DND-41 (cell line): ENCODE data around the gene SEMA3E.

Source experiments
- ATAC-seq: fragments of 200-7000 bp; cut with Tn5 transposase; 3 replicates; pipeline ENCODE4 v1.9.1; 2021; ENCODE audit warnings: low read depth; ENCODE audit not compliant: insufficient read depth
- DNase-seq: peaks from one replicate; pipeline ENCODE4 v3.0.0-alpha.2; 2020
- H2AFZ ChIP-seq: 2 replicates; pipeline ENCODE4 v1.6.0; 2012; ENCODE audit warnings: low read depth, low read length
- H3K27ac ChIP-seq: 2 replicates; pipeline ENCODE4 v1.5.1; 2012; ENCODE audit warnings: low read length, inconsistent platforms
- H3K27me3 ChIP-seq: fragments of 200-600 bp; sonication (generic); 2 replicates; pipeline ENCODE4 v1.6.0; 2012; ENCODE audit warnings: low read length, mild to moderate bottlenecking, inconsistent platforms; ENCODE audit not compliant: insufficient read depth, poor library complexity
- H3K36me3 ChIP-seq: 2 replicates; pipeline ENCODE4 v1.5.1; 2012; ENCODE audit warnings: low read length, inconsistent platforms; ENCODE audit not compliant: insufficient read depth
- H3K4me1 ChIP-seq: 2 replicates; pipeline ENCODE4 v1.5.1; 2012; ENCODE audit warnings: mild to moderate bottlenecking, low read length; ENCODE audit not compliant: insufficient read depth
- H3K4me2 ChIP-seq: 2 replicates; pipeline ENCODE4 v1.6.0; 2012; ENCODE audit warnings: mild to moderate bottlenecking, moderate library complexity, low read length, inconsistent platforms; ENCODE audit not compliant: insufficient read depth
- H3K4me3 ChIP-seq, 2 experiments: fragments of 200-600 bp in 1 of 2; shearing (Covaris generic) in 1 of 2; 2 replicates each; pipeline ENCODE4 v1.5.1; 2012 to 2016; ENCODE audit warnings: inconsistent platforms in 2 of 2, low read length in 2 of 2, mild to moderate bottlenecking in 2 of 2, low read depth in 1 of 2, moderate library complexity in 1 of 2
- H3K79me2 ChIP-seq: 2 replicates; pipeline ENCODE4 v1.6.0; 2012; ENCODE audit warnings: low read length, inconsistent platforms; ENCODE audit not compliant: insufficient read depth
- H3K9ac ChIP-seq: 2 replicates; pipeline ENCODE4 v1.6.0; 2012; ENCODE audit warnings: low read depth, mild to moderate bottlenecking, inconsistent platforms, low read length, moderate library complexity
- H3K9me3 ChIP-seq: 2 replicates; pipeline ENCODE4 v1.5.1; 2012; ENCODE audit warnings: low read length, moderate library complexity, mild to moderate bottlenecking, inconsistent platforms; ENCODE audit not compliant: insufficient read depth, severe bottlenecking
- H4K20me1 ChIP-seq: 2 replicates; pipeline ENCODE4 v1.6.0; 2012; ENCODE audit warnings: low read length; ENCODE audit not compliant: insufficient read depth
- EZH2 ChIP-seq: IDR thresholded peaks from 3 replicates; pipeline ENCODE4 v1.6.1; 2012; ENCODE audit warnings: borderline replicate concordance, low read depth, mild to moderate bottlenecking, moderate library complexity, low read length, inconsistent platforms; ENCODE audit not compliant: severe bottlenecking
- TF ChIP-seq, protein P1 (sequence below): IDR thresholded peaks from 2 replicates; pipeline ENCODE4 v1.5.1; 2012; ENCODE audit warnings: borderline replicate concordance, low read length, moderate library complexity, mild to moderate bottlenecking; ENCODE audit not compliant: poor library complexity, severe bottlenecking; ENCODE audit errors: extremely low read depth

The SEMA3E gene

DNA sequence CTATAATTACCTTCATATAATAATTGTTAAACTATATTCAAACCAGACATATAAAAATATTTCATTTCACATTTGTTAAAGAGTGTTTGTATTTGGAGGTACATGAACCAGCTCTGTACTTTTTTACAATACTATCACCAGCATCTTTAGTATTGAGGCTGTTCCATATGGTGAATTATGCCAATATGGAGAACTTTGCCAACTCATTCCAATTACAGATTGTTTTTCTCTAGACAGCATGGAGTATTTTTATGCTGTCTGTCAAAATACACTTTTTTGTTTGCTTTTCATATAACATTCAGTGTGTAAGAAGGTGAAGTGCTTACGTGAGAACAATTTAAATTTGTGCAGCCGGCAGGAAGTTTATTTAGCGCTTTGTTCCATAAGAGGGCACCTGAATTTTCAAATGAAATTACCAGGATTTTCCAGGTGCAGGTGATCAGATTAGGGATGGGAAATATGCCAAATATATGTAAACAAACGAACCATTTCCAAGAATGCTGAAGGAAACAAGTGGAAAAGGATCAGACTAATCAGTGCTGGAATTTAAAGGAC lies 54.9 kb downstream of the SEMA3E start:
- Histone ChIP-seq H3K9ac (no peak overlapping the region), H3K4me1 (no peaks in the 10 kb centered on the region), H2AFZ (no peak overlapping the region), H3K27me3 (no peaks in the 10 kb centered on the region), H3K79me2 (no peaks in the 10 kb centered on the region), H3K4me2 (no peak overlapping the region), H3K27ac (no peak overlapping the region), H3K4me3 (no peak overlapping the region), H4K20me1 (no peaks in the 10 kb centered on the region), H3K9me3 (no peaks in the 10 kb centered on the region), H3K36me3 (no peaks in the 10 kb centered on the region)
- no peak for TF ChIP-seq EZH2
- TF ChIP-seq, protein P1, sequence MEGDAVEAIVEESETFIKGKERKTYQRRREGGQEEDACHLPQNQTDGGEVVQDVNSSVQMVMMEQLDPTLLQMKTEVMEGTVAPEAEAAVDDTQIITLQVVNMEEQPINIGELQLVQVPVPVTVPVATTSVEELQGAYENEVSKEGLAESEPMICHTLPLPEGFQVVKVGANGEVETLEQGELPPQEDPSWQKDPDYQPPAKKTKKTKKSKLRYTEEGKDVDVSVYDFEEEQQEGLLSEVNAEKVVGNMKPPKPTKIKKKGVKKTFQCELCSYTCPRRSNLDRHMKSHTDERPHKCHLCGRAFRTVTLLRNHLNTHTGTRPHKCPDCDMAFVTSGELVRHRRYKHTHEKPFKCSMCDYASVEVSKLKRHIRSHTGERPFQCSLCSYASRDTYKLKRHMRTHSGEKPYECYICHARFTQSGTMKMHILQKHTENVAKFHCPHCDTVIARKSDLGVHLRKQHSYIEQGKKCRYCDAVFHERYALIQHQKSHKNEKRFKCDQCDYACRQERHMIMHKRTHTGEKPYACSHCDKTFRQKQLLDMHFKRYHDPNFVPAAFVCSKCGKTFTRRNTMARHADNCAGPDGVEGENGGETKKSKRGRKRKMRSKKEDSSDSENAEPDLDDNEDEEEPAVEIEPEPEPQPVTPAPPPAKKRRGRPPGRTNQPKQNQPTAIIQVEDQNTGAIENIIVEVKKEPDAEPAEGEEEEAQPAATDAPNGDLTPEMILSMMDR: no peak
- DNase-seq (no peak), ATAC-seq (no peak)

DNA sequence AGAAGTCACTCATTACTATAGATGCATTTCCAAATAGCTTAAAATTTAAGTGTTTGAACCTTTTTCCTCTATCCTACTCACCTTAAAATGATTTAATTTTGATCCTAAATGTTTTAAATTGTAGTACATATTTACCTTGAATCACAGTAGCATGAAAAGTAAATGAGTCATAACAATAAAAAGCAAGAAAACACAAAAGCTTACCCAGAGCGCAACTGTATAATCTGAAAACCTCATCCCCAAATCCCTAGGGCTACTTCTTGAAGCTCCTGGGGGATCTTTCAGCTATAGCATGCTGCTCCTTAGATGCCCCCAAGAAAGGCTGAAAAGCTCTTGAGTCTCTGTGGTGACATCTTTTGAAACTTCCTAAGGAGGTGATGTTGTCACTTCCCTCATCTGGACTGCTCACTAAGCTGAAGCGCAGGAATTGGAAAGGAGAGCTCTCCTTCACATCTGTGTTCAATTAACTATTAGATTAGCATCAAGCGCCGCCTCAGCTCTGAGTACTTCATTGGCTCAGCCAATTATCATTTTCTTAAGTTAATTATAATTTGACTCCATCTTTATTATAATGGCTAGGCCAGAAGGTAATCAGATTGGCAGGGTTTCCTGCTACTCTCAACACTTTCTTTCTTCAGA lies 60.2 kb downstream of the SEMA3E start:
- Histone ChIP-seq H3K9ac (no peak overlapping the region), H3K27ac (no peak overlapping the region), H3K4me3 (no peak overlapping the region), H3K4me1 (no peaks in the 10 kb centered on the region), H3K36me3 (no peaks in the 10 kb centered on the region), H3K9me3 (no peaks in the 10 kb centered on the region), H3K79me2 (no peaks in the 10 kb centered on the region), H3K4me2 (no peak overlapping the region), H3K27me3 (no peaks in the 10 kb centered on the region), H2AFZ (no peak overlapping the region), H4K20me1 (no peaks in the 10 kb centered on the region)
- TF ChIP-seq, protein P1: no peak
- TF ChIP-seq EZH2: no peak
- DNase-seq (no peak), ATAC-seq (no peak)

GRCh38 chr7:83586281-83586680 lies 62.7 kb downstream of the SEMA3E start:
- Histone ChIP-seq H3K36me3 (no peaks in the 10 kb centered on the region), H3K9me3 (no peaks in the 10 kb centered on the region), H3K27me3 (no peaks in the 10 kb centered on the region), H3K4me3 (no peak overlapping the region), H4K20me1 (no peaks in the 10 kb centered on the region), H3K9ac (no peak overlapping the region), H3K27ac (no peak overlapping the region), H2AFZ (no peak overlapping the region), H3K79me2 (no peaks in the 10 kb centered on the region), H3K4me2 (no peak overlapping the region), H3K4me1 (no peaks in the 10 kb centered on the region)
- TF ChIP-seq EZH2: no peak
- TF ChIP-seq, protein P1: no peak
- no peak for ATAC-seq
- no peak for DNase-seq
